PC-3 (cell line): Measurements from ENCODE around the gene LOXHD1. TPM values are rescaled to one million over a fixed set of nuclear protein-coding genes. Genes with fewer than 3 reads are reported as not detected.

Experiments used
- ATAC-seq: fragments of 200-7000 bp; cut with Tn5 transposase; 2 replicates; pipeline ENCODE4 v1.9.1; 2020; ENCODE audit warnings: mild to moderate bottlenecking, moderate library complexity
- BruUV-seq: library from RNA; stranded (reverse); fragments of 400-500 nt; replicated peaks from 2 replicates; lab custom pipeline; 2021; lab: Mats Ljungman, UMichigan
- CTCF ChIA-PET: fragments of 300-600 bp; sonication (Branson Sonifier 250); formaldehyde crosslinking; loops from one replicate; lab custom pipeline; 2022; ENCODE audit warnings: antibody characterized with exemption; lab: Charles Lee
- POLR2A ChIA-PET: fragments of 300-600 bp; sonication (Branson Sonifier 250); formaldehyde crosslinking; loops from one replicate; lab custom pipeline; 2022; ENCODE audit warnings: antibody characterized with exemption; ENCODE audit not compliant: unreplicated experiment; lab: Charles Lee
- DNase-seq: peaks from one replicate; pipeline ENCODE4 v3.0.0-alpha.2; 2015
- H2AFZ ChIP-seq: fragments of 300-600 bp; sonication (generic); 2 replicates; pipeline ENCODE4 v1.6.0; 2016; ENCODE audit warnings: antibody characterized with exemption, low read length
- H3F3A ChIP-seq: fragments of 300-600 bp; sonication (generic); one replicate; pipeline ENCODE4 v1.6.0; 2017; ENCODE audit warnings: antibody characterized with exemption, low read length, control low read depth, mild to moderate bottlenecking; ENCODE audit not compliant: unreplicated experiment
- H3K27ac ChIP-seq: fragments of 300-600 bp; sonication (generic); 2 replicates; pipeline ENCODE4 v1.5.1; 2016; ENCODE audit warnings: mild to moderate bottlenecking, low read length
- H3K27me3 ChIP-seq: fragments of 300-600 bp; sonication (generic); 2 replicates; pipeline ENCODE4 v1.6.1; 2016; ENCODE audit warnings: low read length, mixed read lengths
- H3K36me3 ChIP-seq: fragments of 300-600 bp; sonication (generic); 2 replicates; pipeline ENCODE4 v1.6.1; 2016; ENCODE audit warnings: low read depth, mixed run types, low read length, mixed read lengths
- H3K4me1 ChIP-seq: fragments of 300-600 bp; sonication (generic); 2 replicates; pipeline ENCODE4 v1.5.1; 2016; ENCODE audit warnings: low read length; ENCODE audit not compliant: insufficient read depth
- H3K4me2 ChIP-seq: fragments of 300-600 bp; sonication (generic); 2 replicates; pipeline ENCODE4 v1.6.0; 2016; ENCODE audit warnings: low read length
- H3K4me3 ChIP-seq: fragments of 300-600 bp; sonication (generic); 2 replicates; pipeline ENCODE4 v1.5.1; 2016; ENCODE audit warnings: mild to moderate bottlenecking, low read length, mixed read lengths
- H3K79me2 ChIP-seq: fragments of 300-600 bp; sonication (generic); 2 replicates; pipeline ENCODE4 v1.6.1; 2017; ENCODE audit warnings: low read length, mixed read lengths
- H3K9ac ChIP-seq: fragments of 300-600 bp; sonication (generic); 2 replicates; pipeline ENCODE4 v1.6.0; 2016; ENCODE audit warnings: mild to moderate bottlenecking, low read length
- H3K9me2 ChIP-seq: fragments of 300-600 bp; sonication (generic); replicated peaks from 2 replicates; pipeline ENCODE4 v1.6.1; 2016; ENCODE audit warnings: mixed run types, low read length, mixed read lengths
- H3K9me3 ChIP-seq: fragments of 300-600 bp; sonication (generic); 2 replicates; pipeline ENCODE4 v1.6.1; 2016; ENCODE audit warnings: low read length, mixed read lengths
- H4K20me1 ChIP-seq: fragments of 300-600 bp; sonication (generic); 2 replicates; pipeline ENCODE4 v1.6.1; 2016; ENCODE audit warnings: low read length, mixed read lengths
- EZH2 ChIP-seq: fragments of 300-600 bp; sonication (generic); IDR thresholded peaks from one replicate; pipeline ENCODE4 v1.6.1; 2017; ENCODE audit warnings: antibody characterized with exemption, mild to moderate bottlenecking, low read length; ENCODE audit not compliant: unreplicated experiment
- EZH2phosphoT487 ChIP-seq: fragments of 300-600 bp; sonication (generic); IDR thresholded peaks from 2 replicates; pipeline ENCODE4 v1.6.1; 2018; ENCODE audit warnings: mild to moderate bottlenecking, antibody characterized with exemption, low read length, borderline replicate concordance
- intact Hi-C: fragments of 100-400 bp; cut with micrococcal nuclease; formaldehyde crosslinking; loops from 2 replicates; pipeline ENCODE4 v1.9.0; 2023
- total RNA-seq: library from RNA; depleted of rRNA; stranded (reverse); fragments of >200 nt; gene quantifications from 2 replicates; pipeline ENCODE4 v1.2.3, GENCODE V29; 2014
- TF ChIP-seq, protein P1 (sequence below): fragments of 300-600 bp; sonication (generic); conservative IDR thresholded peaks from 2 replicates; pipeline ENCODE4 v1.5.1; 2017; ENCODE audit warnings: antibody characterized with exemption, low read depth, mild to moderate bottlenecking, low read length

Gene LOXHD1
- total RNA-seq, 1 experiment from 2014 or later: not detected

DNA sequence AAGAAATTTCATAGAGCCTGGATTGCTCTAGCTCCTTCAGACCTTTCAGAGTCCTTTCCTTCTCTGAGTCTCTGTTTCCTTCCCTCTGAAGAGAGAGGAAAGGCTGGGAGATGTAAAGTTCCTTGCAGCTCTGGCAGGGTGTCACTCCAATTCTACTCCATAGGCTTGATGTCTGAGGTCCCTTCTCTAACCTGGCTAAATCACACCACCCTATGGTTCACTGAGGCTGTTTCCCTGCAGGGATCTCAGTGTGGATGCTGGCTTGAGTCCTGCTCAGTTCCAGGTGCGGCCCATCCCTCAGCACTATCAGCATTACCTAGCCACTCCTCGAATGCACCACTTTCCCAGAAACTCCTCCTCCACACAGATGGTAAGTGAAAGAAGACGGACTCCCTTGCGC lies 209.7 kb downstream of the LOXHD1 start:
- no peak overlapping the region for H2AFZ ChIP-seq
- H4K20me1 ChIP-seq: no peaks in the 10 kb centered on the region
- DNase-seq (no peak), ATAC-seq (no peak)
- H3K27me3 ChIP-seq: no peaks in the 10 kb centered on the region
- no peaks in the 10 kb centered on the region for H3K4me1 ChIP-seq
- H3K9me3 ChIP-seq: no peaks in the 10 kb centered on the region
- no peak overlapping the region for H3K27ac ChIP-seq
- BruUV-seq: no TSS peak
- H3K36me3 ChIP-seq: peaks cover 5% of the 10 kb centered on the region; the same call in 1 of the 2 replicates
- no peak overlapping the region for H3K9ac ChIP-seq
- intact Hi-C loops: no loop called here
- H3K9me2 ChIP-seq: no peaks in the 10 kb centered on the region
- TF ChIP-seq EZH2phosphoT487: no peak
- TF ChIP-seq, protein P1, sequence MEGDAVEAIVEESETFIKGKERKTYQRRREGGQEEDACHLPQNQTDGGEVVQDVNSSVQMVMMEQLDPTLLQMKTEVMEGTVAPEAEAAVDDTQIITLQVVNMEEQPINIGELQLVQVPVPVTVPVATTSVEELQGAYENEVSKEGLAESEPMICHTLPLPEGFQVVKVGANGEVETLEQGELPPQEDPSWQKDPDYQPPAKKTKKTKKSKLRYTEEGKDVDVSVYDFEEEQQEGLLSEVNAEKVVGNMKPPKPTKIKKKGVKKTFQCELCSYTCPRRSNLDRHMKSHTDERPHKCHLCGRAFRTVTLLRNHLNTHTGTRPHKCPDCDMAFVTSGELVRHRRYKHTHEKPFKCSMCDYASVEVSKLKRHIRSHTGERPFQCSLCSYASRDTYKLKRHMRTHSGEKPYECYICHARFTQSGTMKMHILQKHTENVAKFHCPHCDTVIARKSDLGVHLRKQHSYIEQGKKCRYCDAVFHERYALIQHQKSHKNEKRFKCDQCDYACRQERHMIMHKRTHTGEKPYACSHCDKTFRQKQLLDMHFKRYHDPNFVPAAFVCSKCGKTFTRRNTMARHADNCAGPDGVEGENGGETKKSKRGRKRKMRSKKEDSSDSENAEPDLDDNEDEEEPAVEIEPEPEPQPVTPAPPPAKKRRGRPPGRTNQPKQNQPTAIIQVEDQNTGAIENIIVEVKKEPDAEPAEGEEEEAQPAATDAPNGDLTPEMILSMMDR: no peak
- no peak for TF ChIP-seq EZH2
- H3K79me2 ChIP-seq: no peaks in the 10 kb centered on the region
- H3K4me2 ChIP-seq: no peak overlapping the region
- POLR2A ChIA-PET: interaction anchor here (0.6 kb wide), 1 partner anchor 211 kb away, joined by 3 read pairs; no protein-coding TSS in a partner anchor
- no peaks in the 10 kb centered on the region for H3F3A ChIP-seq
- CTCF ChIA-PET: no interaction called here
- H3K4me3 ChIP-seq: no peak overlapping the region

DNA sequence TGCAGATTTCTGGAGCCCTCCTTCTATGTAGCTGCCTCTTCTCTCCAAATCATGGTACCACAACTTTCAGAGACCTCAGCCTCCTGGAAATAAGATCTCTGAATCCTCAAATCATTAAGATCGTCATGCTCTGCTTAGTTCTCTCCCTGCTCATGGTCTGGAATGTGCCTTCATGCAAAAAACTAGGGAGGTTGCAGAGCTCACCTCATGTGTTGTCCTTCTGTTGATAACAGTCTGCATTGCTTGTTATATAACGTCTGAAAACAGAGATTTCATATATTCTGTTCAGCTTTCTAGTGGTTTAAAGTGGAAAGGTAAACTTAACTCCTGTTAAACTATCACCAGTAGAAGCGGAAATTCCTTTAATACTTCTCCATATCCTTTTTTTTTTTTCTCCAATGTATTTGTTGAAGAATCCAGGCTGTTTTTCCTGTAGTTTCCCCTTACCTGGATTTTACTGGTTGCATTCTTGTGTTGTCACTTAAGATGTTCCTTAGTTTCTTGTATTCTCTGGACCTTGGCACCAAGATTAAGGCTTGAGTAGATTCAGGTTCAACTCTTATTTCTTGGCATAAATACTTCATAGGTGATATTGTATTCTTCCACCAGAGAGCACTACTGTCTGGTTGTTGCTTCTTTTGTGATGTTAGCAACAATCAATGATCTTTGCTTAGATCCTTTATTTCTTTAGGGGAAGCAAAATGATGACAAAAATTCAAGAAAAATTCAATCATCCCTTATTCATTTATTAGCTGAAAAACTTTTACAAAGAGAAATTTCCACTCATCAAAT lies 211.3 kb downstream of the LOXHD1 start:
- H3K9ac ChIP-seq: no peak overlapping the region
- TF ChIP-seq, protein P1: peak; percentile 33
- no peak for TF ChIP-seq EZH2
- H3K79me2 ChIP-seq: no peaks in the 10 kb centered on the region
- H3K4me2 ChIP-seq: no peak overlapping the region
- DNase-seq (no peak), ATAC-seq (no peak)
- no peaks in the 10 kb centered on the region for H3K27me3 ChIP-seq
- no peak overlapping the region for H2AFZ ChIP-seq
- POLR2A ChIA-PET: no interaction called here
- H3K36me3 ChIP-seq: peaks cover 3% of the 10 kb centered on the region; the same call in 1 of the 2 replicates
- no peaks in the 10 kb centered on the region for H3K4me1 ChIP-seq
- no peaks in the 10 kb centered on the region for H3K9me3 ChIP-seq
- no peaks in the 10 kb centered on the region for H3F3A ChIP-seq
- H3K4me3 ChIP-seq: no peak overlapping the region
- no peaks in the 10 kb centered on the region for H4K20me1 ChIP-seq
- no peaks in the 10 kb centered on the region for H3K9me2 ChIP-seq
- intact Hi-C loops: loop anchor here (1.0 kb wide), 1 partner anchor 36 kb away; no protein-coding TSS in a partner anchor
- H3K27ac ChIP-seq: no peak overlapping the region
- no TSS peak for BruUV-seq
- CTCF ChIA-PET: interaction anchor here (0.6 kb wide), 1 partner anchor 165 kb away, joined by 4 read pairs; no protein-coding TSS in a partner anchor

DNA sequence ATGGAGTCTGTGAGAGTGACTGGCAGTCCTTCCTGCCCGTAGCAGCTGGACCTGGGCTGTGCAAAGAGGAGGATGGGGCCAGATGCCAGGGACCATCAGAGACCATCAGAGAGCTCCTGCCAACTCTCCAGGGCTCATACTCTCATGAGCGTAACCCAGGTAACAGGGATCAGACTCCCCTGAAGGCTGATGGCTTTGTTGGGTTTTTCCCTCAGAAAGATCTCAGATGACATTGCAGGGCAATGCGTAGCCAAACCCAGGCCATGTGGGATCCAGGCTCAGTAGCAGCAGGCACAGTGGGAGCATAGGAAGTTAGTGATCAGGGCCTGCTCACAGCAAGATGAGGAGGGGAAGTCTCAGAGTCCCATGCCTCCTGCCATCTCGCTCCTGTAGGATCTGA lies 218.0 kb downstream of the LOXHD1 start:
- ChIA-PET POLR2A (interaction anchor here (0.6 kb wide), 1 partner anchor 31 kb away, joined by 3 read pairs; no protein-coding TSS in a partner anchor), CTCF (no interaction called here)
- Histone ChIP-seq H3F3A (no peaks in the 10 kb centered on the region), H2AFZ (no peak overlapping the region), H4K20me1 (no peaks in the 10 kb centered on the region), H3K4me3 (no peak overlapping the region), H3K4me2 (no peak overlapping the region), H3K36me3 (no peaks in the 10 kb centered on the region), H3K9me3 (no peaks in the 10 kb centered on the region), H3K27ac (no peak overlapping the region), H3K9me2 (no peaks in the 10 kb centered on the region), H3K4me1 (no peaks in the 10 kb centered on the region), H3K27me3 (no peaks in the 10 kb centered on the region), H3K79me2 (no peaks in the 10 kb centered on the region), H3K9ac (no peak overlapping the region)
- intact Hi-C loops: no loop called here
- no peak for ATAC-seq
- DNase-seq: no peak
- BruUV-seq: no TSS peak
- TF ChIP-seq EZH2phosphoT487 (no peak), EZH2 (no peak)
- TF ChIP-seq, protein P1: no peak
